HepG2 (cell line): ENCODE measurements around the gene PRR5L. TPM values are rescaled to one million over a fixed set of nuclear protein-coding genes. Genes with fewer than 3 reads are reported as not detected.

Experiments used
- ATAC-seq: fragments of 200-7000 bp; cut with Tn5 transposase; 3 replicates; pipeline ENCODE4 v1.9.1; 2020; ENCODE audit warnings: mild to moderate bottlenecking, moderate library complexity
- BruUV-seq: library from RNA; stranded (reverse); fragments of 400-500 nt; replicated peaks from 2 replicates; lab custom pipeline; 2021; lab: Mats Ljungman, UMichigan
- CTCF ChIA-PET: fragments of 300-600 bp; formaldehyde crosslinking; extraction: SDS; loops from one replicate; lab custom pipeline; 2021; ENCODE audit warnings: low total read pairs, inconsistent platforms, low intra/inter-chr PET ratio; lab: Yijun Ruan, JAX
- POLR2A ChIA-PET: fragments of 350-600 bp; sonication (Branson Sonifier 250); formaldehyde crosslinking; loops from one replicate; lab custom pipeline; 2020; ENCODE audit warnings: antibody characterized with exemption, inconsistent platforms; lab: Yijun Ruan, JAX
- DNase-seq: peaks from one replicate; pipeline ENCODE4 v3.0.0-alpha.2; 2015; ENCODE audit warnings: low spot score
- FAIRE-seq: peaks from 3 replicates; lab custom pipeline; 2011; peaks lifted over from hg19 to GRCh38; lab: Jason Lieb, UNC
- H2AFZ ChIP-seq: one replicate; pipeline ENCODE4 v1.6.1; 2011; ENCODE audit warnings: low read length, inconsistent platforms
- H3K27ac ChIP-seq: fragments of 300-600 bp; 3 replicates; pipeline ENCODE4 v1.8.0; 2011; ENCODE audit warnings: mixed run types, mild to moderate bottlenecking, mixed read lengths, low read length, inconsistent platforms; ENCODE audit not compliant: insufficient read depth; ENCODE audit errors: extremely low read length
- H3K27me3 ChIP-seq, 2 experiments: fragments of 200-600 bp in 1 of 2; 2 replicates in 1 of 2; 3 replicates in 1 of 2; pipeline versions ENCODE4 v1.6.0 to v1.8.0; 2011; ENCODE audit warnings: low read length in 2 of 2, mild to moderate bottlenecking in 2 of 2, moderate library complexity in 2 of 2, inconsistent platforms in 1 of 2; ENCODE audit not compliant: insufficient read depth in 2 of 2, control insufficient read depth in 1 of 2
- H3K36me3 ChIP-seq, 2 experiments: fragments of 200-600 bp in 1 of 2; replicated peaks in 1 of 2; 2 replicates in 1 of 2; 3 replicates in 1 of 2; pipeline versions ENCODE4 v1.5.1 to v1.8.0; 2011; ENCODE audit warnings: low read length in 2 of 2, inconsistent platforms in 1 of 2; ENCODE audit not compliant: insufficient read depth in 2 of 2, control insufficient read depth in 1 of 2
- H3K4me1 ChIP-seq: 2 replicates; pipeline ENCODE4 v1.5.1; 2012; ENCODE audit warnings: low read length, inconsistent platforms; ENCODE audit not compliant: insufficient read depth
- H3K4me2 ChIP-seq: 2 replicates; pipeline ENCODE4 v1.6.0; 2011; ENCODE audit warnings: low read depth, low read length, inconsistent platforms
- H3K4me3 ChIP-seq, 3 experiments: fragments of 200-600 bp in 1 of 3; sonication (generic), shearing (Covaris generic) in 1 of 3; replicated peaks in 1 of 3; 2 replicates each; pipeline ENCODE4 v1.5.1; 2011 to 2016; ENCODE audit warnings: low read length in 3 of 3, inconsistent platforms in 2 of 3, low read depth in 2 of 3, mild to moderate bottlenecking in 2 of 3, control low read depth in 1 of 3, mixed read lengths in 1 of 3; ENCODE audit not compliant: insufficient read depth in 1 of 3
- H3K79me2 ChIP-seq: one replicate; pipeline ENCODE4 v1.6.1; 2011; ENCODE audit warnings: low read length, inconsistent platforms; ENCODE audit not compliant: insufficient read depth
- H3K9ac ChIP-seq: 2 replicates; pipeline ENCODE4 v1.6.0; 2011; ENCODE audit warnings: mild to moderate bottlenecking, low read depth, low read length, inconsistent platforms; ENCODE audit not compliant: insufficient read depth
- H3K9me3 ChIP-seq: 2 replicates; pipeline ENCODE4 v1.5.1; 2012; ENCODE audit warnings: mild to moderate bottlenecking, low read length
- H4K20me1 ChIP-seq: 2 replicates; pipeline ENCODE4 v1.6.0; 2011; ENCODE audit warnings: inconsistent platforms, mild to moderate bottlenecking, low read length, moderate library complexity; ENCODE audit not compliant: insufficient read depth
- ZNF121 ChIP-seq: sonication (generic); formaldehyde crosslinking; IDR thresholded peaks from 2 replicates; pipeline ENCODE4 v1.5.0; 2020; ENCODE audit warnings: mild to moderate bottlenecking, missing genetic modification reagents
- ZNF558 ChIP-seq: sonication (generic); formaldehyde crosslinking; IDR thresholded peaks from 2 replicates; pipeline ENCODE4 v1.9.0; 2022; ENCODE audit warnings: mild to moderate bottlenecking, missing genetic modification reagents, borderline replicate concordance
- ZNF577 ChIP-seq: sonication (generic); formaldehyde crosslinking; IDR thresholded peaks from 2 replicates; pipeline ENCODE4 v1.4.0; 2020; ENCODE audit warnings: mild to moderate bottlenecking, low read depth, missing genetic modification reagents, borderline replicate concordance
- ZNF629 ChIP-seq: sonication (generic); formaldehyde crosslinking; conservative IDR thresholded peaks from 2 replicates; pipeline ENCODE4 v1.5.0; 2020; ENCODE audit warnings: missing genetic modification reagents
- ZNF724P ChIP-seq: sonication (generic); formaldehyde crosslinking; IDR thresholded peaks from 2 replicates; pipeline ENCODE4 v1.8.0; 2022; ENCODE audit warnings: missing genetic modification reagents, borderline replicate concordance
- WGBS: methylation state at CpG from one replicate; pipeline ENCODE4 v1.1.6; 2017; ENCODE audit warnings: low lambda C conversion rate; 5-methylcytosine and 5-hydroxymethylcytosine counted together
- in situ Hi-C: cut with HindIII; loops from 2 replicates; pipeline ENCODE4 v1.10.0; 2017; ENCODE audit warnings: low pct_unique_long_range_greater_than_20kb; ENCODE audit not compliant: extremely low pct_ligation_motif_present
- intact Hi-C: fragments of 100-400 bp; cut with micrococcal nuclease; formaldehyde crosslinking; loops from one replicate; pipeline ENCODE4 v1.10.0; 2022; ENCODE audit not compliant: unreplicated experiment
- polyA plus RNA-seq, 8 experiments: library from polyadenylated mRNA; depleted of rRNA in 3 of 8; stranded (reverse) in 7 of 8; unstranded in 1 of 8; fragments of >200 nt; fragmentation: Illumina TruSeq in 4 of 8; extraction: Trizol in 4 of 8; gene quantifications; 2 replicates each; pipeline versions ENCODE4 v1.2.1 to v1.2.3, GENCODE V29; 2011 to 2016; ENCODE audit warnings: low read depth in 4 of 8, missing spikeins in 1 of 8, mixed read lengths in 1 of 8; ENCODE audit not compliant: insufficient read depth in 1 of 8
- total RNA-seq, 5 experiments: library from RNA; depleted of rRNA; stranded (reverse); fragments of >200 nt; fragmentation: Illumina TruSeq; extraction: Trizol; gene quantifications; 2 replicates each; pipeline ENCODE4 v1.2.3, GENCODE V29; 2016; ENCODE audit warnings: low read depth in 1 of 5
- TF ChIP-seq, protein P1 (sequence below): fragments of 450-650 bp; IDR thresholded peaks from 2 replicates; pipeline ENCODE4 v1.6.1; 2016
- TF ChIP-seq, protein P2 (sequence below): sonication (generic); formaldehyde crosslinking; conservative IDR thresholded peaks from 2 replicates; pipeline ENCODE4 v1.8.1; 2023; ENCODE audit warnings: missing genetic modification reagents

The PRR5L gene
- total and polyA plus RNA-seq, 2 of the 13 experiments (the other 11 are each of a cell fraction or from before 2014, with no cell fraction given), result 0.16 TPM; not detected in 1

DNA sequence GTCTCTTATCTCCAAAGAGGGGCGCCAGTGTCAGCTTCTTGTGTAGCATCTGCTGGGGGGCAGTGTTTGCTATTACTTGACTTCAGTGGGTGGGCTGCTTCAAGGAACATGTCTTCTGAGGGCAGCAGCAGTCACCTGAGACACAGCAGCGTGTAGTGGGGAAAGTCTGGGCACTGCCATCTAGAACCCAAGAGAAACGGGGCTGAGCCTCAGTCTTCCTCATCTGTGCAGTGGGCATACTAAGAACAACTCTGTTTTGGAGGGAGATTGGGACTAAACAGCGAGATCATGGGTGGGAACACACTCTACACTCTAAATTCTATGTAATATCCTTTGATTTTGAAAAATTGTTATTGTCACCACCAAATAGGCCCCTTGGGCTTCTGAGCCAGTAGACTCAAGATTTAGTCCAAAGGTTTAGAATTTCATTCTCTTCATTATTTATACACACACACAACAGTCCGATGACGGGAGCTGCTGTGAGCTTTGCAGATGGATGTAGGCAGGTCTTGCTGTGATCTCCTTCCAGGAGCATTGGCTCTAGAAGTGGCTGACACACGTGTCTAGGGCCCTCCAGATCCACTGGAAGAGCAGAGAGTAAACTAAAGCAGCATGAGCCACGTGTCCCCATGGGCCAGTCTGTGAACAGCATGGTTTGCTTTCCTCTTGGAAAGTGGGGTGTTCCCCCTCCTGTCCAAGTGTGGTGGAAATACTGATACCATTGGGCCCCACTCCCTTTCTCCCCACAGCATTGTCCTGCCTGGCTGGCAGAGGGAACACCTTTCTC, 162.2 kb downstream of the PRR5L start:
- in situ Hi-C loops, result no loop called here
- Histone ChIP-seq H3K9me3 (no peaks in the 10 kb centered on the region), H4K20me1 (no peaks in the 10 kb centered on the region), H3K4me1 (peaks cover 9% of the 10 kb centered on the region), H3K4me3 (no peak overlapping the region), H3K27me3 (peaks cover 3 to 19% of the 10 kb centered on the region in 2 experiments; a peak in 2 of 5 replicates), H3K79me2 (no peaks in the 10 kb centered on the region), H3K9ac (no peak overlapping the region), H2AFZ (no peak overlapping the region), H3K27ac (no peak overlapping the region), H3K36me3 (no peaks in the 10 kb centered on the region), H3K4me2 (no peak overlapping the region)
- TF ChIP-seq ZNF629 (CRISPR knock-in tag) (peak; percentile 72), ZNF558 (CRISPR knock-in tag) (no peak), ZNF577 (no peak), ZNF121 (CRISPR knock-in tag) (no peak), ZNF724P (CRISPR knock-in tag) (no peak)
- TF ChIP-seq, protein P1, sequence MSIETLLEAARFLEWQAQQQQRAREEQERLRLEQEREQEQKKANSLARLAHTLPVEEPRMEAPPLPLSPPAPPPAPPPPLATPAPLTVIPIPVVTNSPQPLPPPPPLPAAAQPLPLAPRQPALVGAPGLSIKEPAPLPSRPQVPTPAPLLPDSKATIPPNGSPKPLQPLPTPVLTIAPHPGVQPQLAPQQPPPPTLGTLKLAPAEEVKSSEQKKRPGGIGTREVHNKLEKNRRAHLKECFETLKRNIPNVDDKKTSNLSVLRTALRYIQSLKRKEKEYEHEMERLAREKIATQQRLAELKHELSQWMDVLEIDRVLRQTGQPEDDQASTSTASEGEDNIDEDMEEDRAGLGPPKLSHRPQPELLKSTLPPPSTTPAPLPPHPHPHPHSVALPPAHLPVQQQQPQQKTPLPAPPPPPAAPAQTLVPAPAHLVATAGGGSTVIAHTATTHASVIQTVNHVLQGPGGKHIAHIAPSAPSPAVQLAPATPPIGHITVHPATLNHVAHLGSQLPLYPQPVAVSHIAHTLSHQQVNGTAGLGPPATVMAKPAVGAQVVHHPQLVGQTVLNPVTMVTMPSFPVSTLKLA, result peak; percentile 83
- TF ChIP-seq, protein P2, sequence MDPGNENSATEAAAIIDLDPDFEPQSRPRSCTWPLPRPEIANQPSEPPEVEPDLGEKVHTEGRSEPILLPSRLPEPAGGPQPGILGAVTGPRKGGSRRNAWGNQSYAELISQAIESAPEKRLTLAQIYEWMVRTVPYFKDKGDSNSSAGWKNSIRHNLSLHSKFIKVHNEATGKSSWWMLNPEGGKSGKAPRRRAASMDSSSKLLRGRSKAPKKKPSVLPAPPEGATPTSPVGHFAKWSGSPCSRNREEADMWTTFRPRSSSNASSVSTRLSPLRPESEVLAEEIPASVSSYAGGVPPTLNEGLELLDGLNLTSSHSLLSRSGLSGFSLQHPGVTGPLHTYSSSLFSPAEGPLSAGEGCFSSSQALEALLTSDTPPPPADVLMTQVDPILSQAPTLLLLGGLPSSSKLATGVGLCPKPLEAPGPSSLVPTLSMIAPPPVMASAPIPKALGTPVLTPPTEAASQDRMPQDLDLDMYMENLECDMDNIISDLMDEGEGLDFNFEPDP (CRISPR knock-in tag), result 0 out of 2 replicates have a peak, but pooled peaks have one; percentile 54
- ChIA-PET POLR2A (no interaction called here), CTCF (no interaction called here)
- DNase-seq, result no peak
- intact Hi-C loops, result no loop called here
- 8% methylated on average over 7 of the region's 8 CpGs for WGBS
- ATAC-seq, result no peak
- BruUV-seq, result no TSS peak
- FAIRE-seq, result no peak
